ENCODE data around the gene HMG20B.
"Not testable (repeated sequence)": the region's sequence is repeated elsewhere in the genome, so short reads cannot be mapped to it uniquely, and the experiment has no call there.

The HMG20B gene

DNA sequence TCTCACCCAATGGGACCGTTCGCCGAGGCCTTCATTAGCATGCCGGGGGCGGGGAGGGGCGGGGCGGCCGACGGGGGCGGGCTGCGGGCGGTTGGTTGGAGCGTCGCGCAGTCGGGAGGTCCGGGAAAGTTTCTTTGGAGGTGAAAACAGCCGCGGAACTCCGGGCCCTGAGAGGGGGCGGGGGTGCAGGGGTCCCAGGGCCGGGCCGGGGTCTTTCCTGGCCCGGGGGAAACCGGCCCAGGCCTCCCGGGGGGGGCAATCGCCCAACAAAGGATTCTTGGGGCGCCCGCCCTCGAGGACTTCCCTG is at the start of gene HMG20B:
Gene HMG20B, plus strand, starts transcription at position 90 of the 307 bp plus-strand sequence. CDS start 366 bp downstream, outside the sequence.
- no peak for DNase-seq

DNA sequence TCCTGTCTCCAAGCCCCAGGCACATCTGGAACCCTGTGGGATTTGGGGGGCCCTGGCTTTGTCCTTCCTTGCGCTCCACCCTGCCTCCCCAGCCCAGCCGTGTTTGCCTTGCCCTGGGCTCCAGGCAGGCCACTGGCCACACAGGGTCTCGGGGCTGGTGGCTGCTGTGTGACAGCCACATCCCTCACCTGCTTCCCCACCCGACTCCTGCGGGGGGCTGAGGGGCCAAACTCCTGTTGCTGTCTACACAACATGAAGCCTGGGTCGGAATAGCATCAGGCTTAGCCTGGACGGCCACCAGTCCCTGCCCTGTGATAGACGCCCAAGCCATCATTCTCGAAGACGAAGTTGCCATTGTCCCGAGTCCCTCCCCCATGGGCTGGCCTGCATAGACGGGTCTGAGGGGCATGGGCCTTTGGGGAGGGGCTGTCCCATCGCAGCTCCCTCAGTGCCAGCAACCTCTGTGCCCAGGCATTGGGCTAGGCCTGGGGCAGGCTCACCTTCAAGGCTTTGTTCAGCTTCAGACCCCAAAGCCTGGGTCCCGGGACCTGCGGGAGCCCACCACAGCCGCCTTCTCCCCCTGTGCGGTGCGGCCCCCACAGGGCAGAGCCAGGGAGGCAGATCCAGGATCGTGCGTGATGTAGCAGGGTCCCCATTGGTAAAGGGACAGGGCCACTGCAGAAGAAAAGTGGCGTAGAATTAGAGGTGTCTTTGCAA is 49.2 kb upstream of the HMG20B start:
- no peak for DNase-seq

DNA sequence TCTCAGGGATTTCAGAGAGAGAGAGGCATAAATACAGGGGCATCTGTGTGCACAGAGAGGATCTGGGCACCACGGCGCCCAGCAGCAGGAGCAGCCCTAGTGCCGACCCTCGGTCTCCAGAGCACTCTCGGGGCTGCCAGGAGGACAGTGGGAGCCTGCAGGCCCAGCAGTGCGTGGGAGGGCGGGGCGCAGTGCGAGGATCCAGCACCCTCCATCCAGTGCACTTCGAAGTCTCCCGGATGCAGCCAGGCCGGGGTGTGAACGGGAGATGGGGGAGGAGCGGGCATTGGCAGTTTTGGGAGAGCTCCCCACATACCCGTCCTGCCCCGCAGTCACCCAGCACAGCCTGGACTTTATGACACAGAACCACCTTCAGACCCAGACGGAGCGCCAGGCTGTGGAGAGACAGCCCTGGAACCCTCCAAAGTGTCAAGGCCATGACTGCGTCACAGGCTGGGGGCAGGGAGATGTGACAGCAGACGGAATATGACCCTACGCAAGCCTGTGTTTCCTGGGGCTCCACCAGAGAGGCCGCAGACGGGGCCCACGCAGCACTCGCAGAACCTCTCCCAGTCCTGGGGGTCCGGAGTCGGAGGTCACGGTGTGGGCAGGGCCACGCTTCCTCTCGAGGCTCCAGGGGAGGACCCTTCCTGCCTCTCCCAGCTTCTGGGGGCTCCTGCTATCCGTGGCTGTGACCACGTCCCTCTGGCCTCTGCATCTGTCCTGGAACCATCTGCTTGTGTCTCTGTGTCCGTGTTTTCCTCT is 48.5 kb upstream of the HMG20B start:
- no peak for DNase-seq

DNA sequence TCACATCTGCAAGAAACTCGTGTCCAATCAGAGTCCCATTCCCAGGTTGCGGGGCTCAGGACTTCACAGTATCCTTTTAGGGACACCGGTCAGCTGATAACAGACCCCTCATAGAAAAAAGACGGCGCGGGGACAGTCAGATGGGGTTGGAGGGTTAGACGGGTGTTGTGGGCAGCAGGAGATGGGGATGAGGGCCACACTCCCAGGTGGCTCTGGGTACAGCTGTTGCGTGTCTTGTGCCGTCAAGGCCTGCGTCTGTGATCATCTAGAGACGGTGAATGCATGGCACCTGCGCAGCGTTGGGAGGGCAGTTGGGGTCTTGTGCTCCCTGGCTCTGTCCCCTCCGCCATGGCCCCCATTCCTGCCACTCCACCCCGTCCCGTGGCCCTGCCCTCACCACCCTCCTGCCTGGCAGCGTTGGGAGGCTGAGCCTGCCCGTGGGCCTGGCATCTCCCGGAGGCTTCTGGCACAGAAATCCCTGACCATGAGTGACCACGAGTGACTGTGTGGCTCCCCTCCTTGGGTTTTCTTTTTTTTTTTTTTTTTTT is 47.8 kb upstream of the HMG20B start:
- no peak for DNase-seq

DNA sequence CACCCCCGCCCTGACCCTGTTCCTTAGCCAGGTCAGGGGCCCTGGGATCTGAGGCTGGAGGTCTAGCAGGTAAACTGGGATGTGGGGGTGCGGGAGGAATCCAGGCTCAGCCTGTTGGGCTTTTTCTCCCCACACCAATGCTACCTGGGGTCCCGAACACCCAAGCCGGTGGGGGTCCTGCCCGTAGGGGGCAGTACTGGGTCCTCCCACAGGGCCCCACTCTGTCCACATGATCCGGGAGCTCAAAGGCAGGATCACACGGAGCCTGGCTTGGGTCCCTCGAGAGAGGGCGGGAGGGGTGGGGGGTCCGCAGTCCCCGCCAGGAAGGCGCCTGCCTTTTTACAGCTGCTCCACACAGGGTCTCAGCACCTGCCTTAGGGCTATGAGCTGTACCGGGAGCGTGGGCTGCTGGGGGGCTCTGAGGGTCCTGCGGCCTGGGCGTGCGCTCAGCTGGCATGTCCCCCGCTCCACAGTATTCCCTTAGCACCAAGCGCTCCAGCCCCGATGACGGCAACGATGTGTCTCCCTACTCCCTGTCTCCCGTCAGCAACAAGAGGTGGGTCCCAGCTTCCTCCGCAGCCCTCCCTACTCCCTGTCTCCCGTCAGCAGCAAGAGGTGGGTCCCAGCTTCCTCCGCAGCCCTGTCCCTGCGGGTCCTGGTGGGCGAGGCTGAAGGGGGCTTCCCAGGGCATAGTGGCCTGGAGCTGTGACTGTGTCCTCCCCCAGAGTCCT is 46.1 kb upstream of the HMG20B start:
- no peak for DNase-seq

DNA sequence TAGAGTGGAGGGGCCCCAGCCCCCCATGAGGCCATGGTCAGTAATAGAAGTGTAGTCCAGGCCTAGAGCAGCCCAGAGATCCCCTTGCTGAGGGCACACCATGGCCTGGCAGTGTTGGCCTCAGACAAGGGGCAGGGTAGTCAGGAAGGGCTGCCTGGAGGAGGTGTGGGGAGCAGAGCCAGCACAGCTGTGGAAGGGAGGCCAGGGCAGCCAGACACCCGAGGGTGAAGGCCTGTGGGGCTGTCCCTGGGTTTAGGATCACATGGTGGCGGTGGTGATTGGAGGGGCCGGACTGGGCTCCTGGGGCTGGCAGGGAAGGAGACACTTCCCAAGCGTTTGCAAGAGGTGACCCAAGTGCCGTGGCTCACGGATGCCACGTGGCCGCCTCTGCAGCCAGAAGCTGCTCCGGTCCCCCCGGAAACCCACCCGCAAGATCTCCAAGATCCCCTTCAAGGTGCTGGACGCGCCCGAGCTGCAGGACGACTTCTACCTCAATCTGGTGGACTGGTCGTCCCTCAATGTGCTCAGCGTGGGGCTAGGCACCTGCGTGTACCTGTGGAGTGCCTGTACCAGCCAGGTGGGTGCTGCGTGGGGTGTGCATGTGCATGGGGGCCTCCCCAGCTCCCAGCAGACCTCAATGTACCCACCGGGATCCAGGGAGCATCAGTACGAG is 45.4 kb upstream of the HMG20B start:
- DNase-seq = no peak

DNA sequence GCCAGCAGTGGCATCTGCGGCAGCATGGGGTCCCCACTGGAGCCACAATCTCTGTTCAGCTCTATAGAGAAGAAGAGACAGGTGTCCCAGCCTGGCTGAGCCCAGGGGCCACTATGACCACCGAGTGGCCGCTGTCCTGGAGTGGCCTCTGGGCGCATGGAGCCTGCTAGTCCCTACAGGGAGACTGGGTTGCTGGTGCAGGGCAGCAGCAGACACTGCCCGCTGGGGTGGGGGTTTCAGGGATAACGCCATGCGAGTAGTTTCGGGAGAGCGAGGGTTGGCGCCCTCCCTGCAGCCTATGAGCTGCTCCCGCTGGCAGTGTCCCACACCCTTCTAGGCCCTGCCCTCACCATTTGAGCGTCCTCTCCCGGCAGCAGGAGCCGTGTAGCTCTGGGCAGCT is 44.7 kb upstream of the HMG20B start:
- no peak for DNase-seq

DNA sequence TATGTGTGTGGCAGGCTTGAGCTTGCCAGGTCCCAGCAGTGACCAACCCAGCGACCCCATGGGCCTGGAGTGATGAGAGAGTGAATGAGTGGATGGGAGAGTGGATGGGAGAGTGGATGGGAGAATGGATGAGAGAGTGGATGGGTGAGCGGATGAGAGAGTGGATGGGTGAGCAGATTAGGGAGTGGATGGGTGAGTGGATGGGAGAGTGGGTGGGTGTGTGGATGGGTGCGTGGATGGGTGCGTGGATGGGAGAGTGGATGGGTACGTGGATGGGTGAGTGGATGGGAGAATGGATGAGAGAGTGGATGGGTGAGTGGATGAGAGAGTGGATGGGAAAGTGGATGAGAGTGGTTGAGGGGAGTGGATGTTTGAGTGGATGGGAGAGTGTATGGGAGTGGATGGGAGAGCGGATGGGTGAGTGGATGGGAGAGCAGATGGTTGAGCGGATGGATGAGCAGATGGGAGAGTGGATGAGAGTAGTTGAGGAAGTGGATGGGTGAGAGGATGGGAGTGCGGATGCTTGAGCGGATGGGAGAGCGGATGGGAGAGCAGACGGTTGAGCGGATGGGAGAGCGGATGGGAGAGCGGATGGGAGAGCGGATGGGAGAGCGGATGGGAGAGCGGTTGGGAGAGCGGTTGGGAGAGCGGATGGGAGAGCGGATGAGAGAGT is 44.1 kb upstream of the HMG20B start:
- no peak for DNase-seq

DNA sequence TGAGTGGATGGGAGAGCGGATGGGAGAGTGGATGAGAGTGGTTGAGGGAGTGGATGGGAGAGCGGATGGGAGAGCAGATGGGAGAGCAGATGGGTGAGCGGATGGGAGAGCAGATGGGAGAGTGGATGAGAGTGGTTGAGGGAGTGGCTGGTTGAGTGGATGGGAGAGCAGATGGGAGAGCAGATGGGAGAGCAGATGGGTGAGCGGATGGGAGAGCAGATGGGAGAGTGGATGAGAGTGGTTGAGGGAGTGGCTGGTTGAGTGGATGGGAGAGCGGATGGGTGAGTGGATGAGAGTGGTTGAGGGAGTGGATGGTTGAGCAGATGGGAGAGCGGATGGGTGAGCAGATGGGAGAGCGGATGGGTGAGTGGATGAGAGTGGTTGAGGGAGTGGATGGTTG is 43.4 kb upstream of the HMG20B start:
- not testable (repeated sequence) for DNase-seq

DNA sequence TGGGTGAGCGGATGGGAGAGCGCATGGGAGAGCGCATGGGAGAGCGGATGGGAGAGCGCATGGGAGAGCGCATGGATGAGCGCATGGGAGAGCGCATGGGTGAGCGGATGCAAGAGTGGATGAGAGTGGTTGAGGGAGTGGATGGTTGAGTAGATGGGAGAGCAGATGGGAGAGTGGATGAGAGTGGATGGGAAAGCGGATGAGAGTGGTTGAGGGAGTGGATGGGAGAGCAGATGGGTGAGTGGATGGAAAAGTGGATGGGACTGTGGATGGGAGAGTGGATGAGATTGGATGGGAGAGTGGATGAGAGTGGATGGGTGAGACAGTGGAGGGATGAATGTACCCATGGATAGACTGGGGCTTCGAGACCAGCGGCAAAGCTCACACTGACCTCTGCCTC is 42.4 kb upstream of the HMG20B start:
- DNase-seq = no peak

DNA sequence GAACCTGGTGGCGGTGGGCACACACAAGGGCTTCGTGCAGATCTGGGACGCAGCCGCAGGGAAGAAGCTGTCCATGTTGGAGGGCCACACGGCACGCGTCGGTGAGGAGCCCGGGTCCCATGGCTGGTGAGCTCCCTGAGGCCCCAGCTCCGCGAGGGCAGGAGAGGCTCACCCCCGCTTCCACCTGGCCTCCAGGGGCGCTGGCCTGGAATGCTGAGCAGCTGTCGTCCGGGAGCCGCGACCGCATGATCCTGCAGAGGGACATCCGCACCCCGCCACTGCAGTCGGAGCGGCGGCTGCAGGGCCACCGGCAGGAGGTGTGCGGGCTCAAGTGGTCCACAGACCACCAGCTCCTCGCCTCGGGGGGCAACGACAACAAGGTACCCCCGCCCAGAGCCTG is 41.0 kb upstream of the HMG20B start:
- no peak for DNase-seq

DNA sequence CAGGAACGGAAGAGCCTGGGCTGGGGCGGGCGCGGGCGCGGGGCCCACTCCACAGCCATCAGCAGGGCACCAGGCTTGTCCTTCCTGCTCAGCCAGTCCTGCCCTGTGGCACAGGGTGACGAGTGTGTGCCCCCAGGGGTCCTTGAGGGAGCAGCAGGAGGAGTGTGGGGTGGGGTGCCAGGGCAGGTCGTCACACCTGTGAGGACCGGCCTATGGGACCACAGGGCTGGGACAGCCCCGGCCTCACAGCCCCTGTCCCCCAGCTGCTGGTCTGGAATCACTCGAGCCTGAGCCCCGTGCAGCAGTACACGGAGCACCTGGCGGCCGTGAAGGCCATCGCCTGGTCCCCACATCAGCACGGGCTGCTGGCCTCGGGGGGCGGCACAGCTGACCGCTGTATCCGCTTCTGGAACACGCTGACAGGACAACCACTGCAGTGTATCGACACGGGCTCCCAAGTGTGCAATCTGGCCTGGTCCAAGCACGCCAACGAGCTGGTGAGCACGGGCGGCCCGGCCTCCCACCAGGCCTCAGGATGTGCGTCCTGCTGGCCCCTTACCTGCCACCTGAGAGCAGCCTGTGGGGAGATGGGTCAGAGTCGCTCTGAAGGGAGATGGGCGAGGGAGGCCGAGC is 40.5 kb upstream of the HMG20B start:
- DNase-seq = no peak

DNA sequence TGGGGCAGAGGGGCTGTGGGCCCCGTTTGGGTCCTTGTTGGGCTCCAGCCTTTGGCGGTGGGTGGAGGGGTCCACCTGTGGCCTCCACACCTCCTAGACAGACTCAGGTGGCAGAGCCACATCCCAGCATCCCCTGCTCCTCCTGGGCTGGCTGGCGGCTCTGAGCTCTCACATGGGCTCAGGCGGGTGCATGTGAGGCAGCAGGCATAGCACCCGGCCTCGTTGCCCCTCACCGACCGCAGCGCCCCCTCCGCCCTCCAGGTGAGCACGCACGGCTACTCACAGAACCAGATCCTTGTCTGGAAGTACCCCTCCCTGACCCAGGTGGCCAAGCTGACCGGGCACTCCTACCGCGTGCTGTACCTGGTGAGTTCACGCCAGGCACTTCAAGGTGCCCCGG is 39.7 kb upstream of the HMG20B start:
- DNase-seq = no peak

DNA sequence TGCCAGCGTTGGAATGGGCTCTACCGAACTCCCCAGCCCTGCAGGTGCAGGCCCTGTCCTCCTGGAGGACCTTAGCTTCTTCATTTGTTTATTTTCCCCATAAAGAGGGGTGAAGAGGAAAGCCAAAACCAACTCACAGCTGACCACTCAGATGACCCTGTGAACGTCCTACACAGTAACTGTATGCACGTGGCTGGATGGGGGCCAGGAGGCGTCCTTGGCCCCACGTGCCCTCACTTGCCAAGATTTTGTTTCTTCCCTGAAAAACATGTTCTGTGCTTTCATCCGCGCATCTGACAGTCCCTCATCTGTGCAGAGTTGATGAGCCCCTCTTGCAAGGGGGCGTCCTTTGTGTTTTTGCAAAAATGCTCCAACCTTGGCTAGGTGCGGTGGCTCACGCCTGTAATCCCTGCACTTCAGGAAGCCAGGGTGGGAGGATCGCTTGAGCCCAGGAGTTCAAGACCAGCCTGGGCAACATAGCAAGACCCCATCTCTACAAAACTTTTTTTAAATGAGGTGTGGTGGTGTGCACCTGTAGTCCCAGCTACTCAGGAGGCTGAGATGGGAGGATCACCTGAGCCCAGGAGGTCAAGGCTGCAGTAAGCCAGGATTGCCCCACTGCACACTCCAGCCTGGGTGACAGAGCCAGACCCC is 39.1 kb upstream of the HMG20B start:
- no peak for DNase-seq

DNA sequence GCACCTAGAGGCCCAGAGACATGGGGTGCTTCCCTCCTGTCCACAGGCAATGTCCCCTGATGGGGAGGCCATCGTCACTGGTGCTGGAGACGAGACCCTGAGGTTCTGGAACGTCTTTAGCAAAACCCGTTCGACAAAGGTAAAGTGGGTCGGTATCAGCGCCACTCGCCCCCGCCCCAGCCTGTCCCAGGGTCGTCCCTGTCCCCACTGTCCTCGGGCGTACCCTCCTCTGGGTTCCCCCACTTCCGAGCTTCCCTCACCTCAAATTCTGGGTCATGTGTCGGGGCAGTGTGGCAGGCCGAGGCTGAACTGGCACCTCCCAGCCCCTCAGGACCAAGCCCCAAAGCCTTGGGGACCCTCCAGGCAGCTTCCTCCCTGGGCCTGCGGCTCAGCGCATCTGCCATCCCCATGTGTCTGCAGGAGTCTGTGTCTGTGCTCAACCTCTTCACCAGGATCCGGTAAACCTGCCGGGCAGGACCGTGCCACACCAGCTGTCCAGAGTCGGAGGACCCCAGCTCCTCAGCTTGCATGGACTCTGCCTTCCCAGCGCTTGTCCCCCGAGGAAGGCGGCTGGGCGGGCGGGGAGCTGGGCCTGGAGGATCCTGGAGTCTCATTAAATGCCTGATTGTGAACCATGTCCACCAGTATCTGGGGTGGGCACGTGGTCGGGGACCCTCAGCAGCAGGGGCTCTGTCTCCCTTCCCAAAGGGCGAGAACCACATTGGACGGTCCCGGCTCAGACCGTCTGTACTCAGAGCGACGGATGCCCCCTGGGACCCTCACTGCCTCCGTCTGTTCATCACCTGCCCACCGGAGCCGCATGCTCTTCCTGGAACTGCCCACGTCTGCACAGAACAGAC is 38.1 kb upstream of the HMG20B start:
- DNase-seq = no peak

DNA sequence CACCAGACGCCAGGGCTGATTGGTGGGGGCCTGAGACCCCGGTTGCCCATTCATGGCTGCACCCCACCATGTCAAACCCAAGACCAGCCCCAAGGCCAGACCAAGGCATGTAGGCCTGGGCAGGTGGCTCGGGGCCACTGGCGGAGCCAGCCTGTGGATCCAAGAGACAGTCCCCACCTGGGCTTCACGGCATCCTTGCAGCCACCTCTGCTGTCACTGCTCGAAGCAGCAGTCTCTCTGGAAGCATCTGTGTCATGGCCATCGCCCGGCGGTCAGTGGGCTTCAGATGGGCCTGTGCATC is 37.6 kb upstream of the HMG20B start:
- no peak for DNase-seq

DNA sequence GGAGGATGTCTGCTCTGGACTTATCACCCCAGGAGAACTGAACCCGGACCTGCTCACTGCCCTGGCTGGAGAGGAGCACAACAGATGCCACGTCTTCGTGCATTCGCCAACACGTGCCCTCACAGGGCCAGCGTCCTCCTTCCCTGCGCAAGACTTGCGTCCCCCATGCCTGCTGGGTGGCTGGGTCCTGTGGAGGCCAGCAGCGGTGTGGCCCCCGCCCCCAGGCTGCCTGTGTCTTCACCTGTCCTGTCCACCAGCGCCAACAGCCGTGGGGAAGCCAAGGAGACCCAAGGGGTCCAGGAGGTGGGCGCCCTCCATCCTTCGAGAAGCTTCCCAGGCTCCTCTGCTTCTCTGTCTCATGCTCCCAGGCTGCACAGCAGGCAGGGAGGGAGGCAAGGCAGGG is 37.2 kb upstream of the HMG20B start:
- DNase-seq = no peak

DNA sequence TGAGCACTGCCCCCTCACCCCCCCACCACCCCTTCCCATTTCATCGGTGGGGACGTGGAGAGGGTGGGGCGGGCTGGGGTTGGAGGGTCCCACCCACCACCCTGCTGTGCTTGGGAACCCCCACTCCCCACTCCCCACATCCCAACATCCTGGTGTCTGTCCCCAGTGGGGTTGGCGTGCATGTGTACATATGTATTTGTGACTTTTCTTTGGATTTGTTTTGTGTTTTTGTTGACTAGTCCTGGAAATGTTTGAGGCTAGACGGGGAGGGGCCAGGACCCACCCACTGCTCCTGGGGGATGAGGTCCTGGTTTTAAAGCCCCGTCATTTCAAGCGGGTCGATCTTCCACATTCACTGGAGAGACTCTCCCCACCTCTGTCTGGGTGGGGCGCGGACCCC is 36.8 kb upstream of the HMG20B start:
- no peak for DNase-seq

DNA sequence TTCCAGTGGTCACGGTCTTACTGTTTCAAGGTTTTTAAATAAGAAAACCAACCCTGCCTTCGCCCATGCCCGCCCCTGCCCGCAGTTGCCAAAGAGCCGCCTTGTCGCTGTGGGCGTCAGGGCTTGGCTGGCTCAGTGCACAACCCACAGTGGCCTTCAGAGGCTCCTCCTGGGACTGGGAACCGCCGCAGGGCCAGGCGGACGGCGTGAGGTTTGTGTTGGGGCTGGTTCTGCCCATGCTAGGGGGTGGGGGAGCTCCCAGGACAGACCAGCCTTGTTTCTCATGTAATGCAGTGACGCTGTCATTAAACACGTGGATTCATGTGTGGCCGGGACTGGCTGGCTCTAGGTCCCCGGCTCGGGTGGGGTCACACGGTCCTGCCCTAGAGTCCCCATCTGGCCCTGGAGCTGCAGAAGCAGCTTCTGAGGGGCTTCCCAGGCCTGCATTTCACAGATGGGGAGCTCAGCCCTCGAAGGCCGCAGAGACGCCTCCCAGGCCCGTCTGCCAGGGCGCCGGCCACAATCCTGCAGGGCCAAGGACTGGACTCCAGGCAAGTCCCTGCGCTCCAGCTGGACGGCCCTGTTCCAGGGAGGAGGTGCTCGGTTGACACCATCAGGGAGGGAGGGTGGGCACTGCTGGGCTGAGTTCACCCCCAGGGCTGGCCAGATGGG is 36.2 kb upstream of the HMG20B start:
- DNase-seq = no peak

DNA sequence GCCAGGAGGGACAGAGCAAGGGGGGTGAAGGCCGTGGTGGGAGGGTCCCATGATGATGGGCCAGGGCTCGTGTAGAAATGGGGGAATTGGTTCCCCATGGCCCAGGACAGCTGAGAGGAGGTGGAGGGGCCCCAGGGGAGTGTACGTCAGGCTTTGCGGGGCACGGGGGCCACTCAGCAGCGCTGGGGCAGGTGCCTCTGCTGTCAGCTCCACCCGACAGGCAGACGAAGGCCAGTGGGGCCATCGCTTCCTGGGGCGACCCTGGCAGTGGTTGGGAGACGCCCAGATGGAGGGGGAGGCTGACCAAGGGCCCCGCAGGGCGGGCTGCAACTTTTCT is 35.7 kb upstream of the HMG20B start:
- DNase-seq = no peak
